ENCODE measurements around the gene PERM1.
"Not testable (repeated sequence)": the region's sequence is repeated elsewhere in the genome, so short reads cannot be mapped to it uniquely, and the experiment has no call there.

PERM1 gene

GRCh38 chr1:981955-982558, at the start of gene PERM1:
Gene PERM1, minus strand, starts transcription at chr1:982093. Its CDS starts 1,064 bp downstream, at chr1:981029.
- DNase-seq (ENCODE audit: low read depth, low spot score) = no peak

- DNase-seq (ENCODE audit: low read depth, low spot score) = not testable (repeated sequence)
Observed at GRCh38 chr1:1030867-1031658, 49.2 kb upstream of the PERM1 start.

GRCh38 chr1:1027791-1028190, 45.9 kb upstream of the PERM1 start:
- DNase-seq (ENCODE audit: low read depth, low spot score) = no peak

GRCh38 chr1:1026599-1027413, 44.9 kb upstream of the PERM1 start:
- DNase-seq (ENCODE audit: low read depth, low spot score) = no peak

GRCh38 chr1:1025730-1026129, 43.8 kb upstream of the PERM1 start:
- no peak for DNase-seq (ENCODE audit: low read depth, low spot score)

GRCh38 chr1:1024771-1025699, 43.1 kb upstream of the PERM1 start:
- peak; percentile 89 for DNase-seq (ENCODE audit: low read depth, low spot score)

- DNase-seq (ENCODE audit: low read depth, low spot score) = no peak
Observed at GRCh38 chr1:1024149-1024770, 42.4 kb upstream of the PERM1 start.

- no peak for DNase-seq (ENCODE audit: low read depth, low spot score)
Observed at GRCh38 chr1:1023700-1024099, 41.8 kb upstream of the PERM1 start.

- no peak for DNase-seq (ENCODE audit: low read depth, low spot score)
Observed at GRCh38 chr1:1022302-1023009, 40.6 kb upstream of the PERM1 start.

GRCh38 chr1:1021920-1022259, 40.0 kb upstream of the PERM1 start:
- DNase-seq (ENCODE audit: low read depth, low spot score) = peak; percentile 79

GRCh38 chr1:1021010-1021919, 39.4 kb upstream of the PERM1 start:
- DNase-seq (ENCODE audit: low read depth, low spot score) = peak; percentile 91

- peak; percentile 67 for DNase-seq (ENCODE audit: low read depth, low spot score)
Observed at GRCh38 chr1:1020415-1021009, 38.6 kb upstream of the PERM1 start.

- peak; percentile 73 for DNase-seq (ENCODE audit: low read depth, low spot score)
Observed at GRCh38 chr1:1020000-1020404, 38.1 kb upstream of the PERM1 start, which contains the start of gene AGRN. Gene AGRN, plus strand, starts transcription at chr1:1020120. Its CDS starts 53 bp downstream, at chr1:1020173.

GRCh38 chr1:1019122-1019999, 37.5 kb upstream of the PERM1 start:
- DNase-seq (ENCODE audit: low read depth, low spot score) = peak; percentile 96

GRCh38 chr1:1018321-1018685, 36.4 kb upstream of the PERM1 start:
- not testable (repeated sequence) for DNase-seq (ENCODE audit: low read depth, low spot score)

GRCh38 chr1:1017397-1018320, 35.8 kb upstream of the PERM1 start:
- DNase-seq (ENCODE audit: low read depth, low spot score) = not testable (repeated sequence)

All from astrocyte of the hippocampus (primary cell).